Neural crest cell (in vitro differentiated cells): Measurements from ENCODE around the gene C12orf42. TPM values are rescaled to one million over a fixed set of nuclear protein-coding genes. Genes with fewer than 3 reads are reported as not detected.

ENCODE experiments used
- DNase-seq: peaks from one replicate; pipeline ENCODE4 v3.0.0; 2021; ENCODE audit warnings: low read depth, mixed read lengths, low spot score
- H3K27ac Mint-ChIP-seq: one replicate; pipeline ENCODE4 v1.8.0; 2021; ENCODE audit warnings: mild to moderate bottlenecking, mixed read lengths; ENCODE audit not compliant: unreplicated experiment
- H3K27me3 Mint-ChIP-seq: 2 replicates; pipeline ENCODE4 v1.8.0; 2021; ENCODE audit warnings: low read depth, mild to moderate bottlenecking, mixed read lengths
- H3K36me3 Mint-ChIP-seq: 2 replicates; pipeline ENCODE4 v1.8.0; 2021; ENCODE audit warnings: low read depth, mild to moderate bottlenecking, mixed read lengths
- H3K4me1 Mint-ChIP-seq: 2 replicates; pipeline ENCODE4 v1.8.0; 2021; ENCODE audit warnings: mixed read lengths
- H3K4me3 Mint-ChIP-seq: one replicate; pipeline ENCODE4 v1.8.0; 2021; ENCODE audit warnings: mild to moderate bottlenecking, mixed read lengths
- H3K9me3 Mint-ChIP-seq: 2 replicates; pipeline ENCODE4 v1.8.0; 2021; ENCODE audit warnings: mixed read lengths
- total RNA-seq: library from RNA; stranded (reverse); gene quantifications from 2 replicates; pipeline ENCODE4 v1.2.1, GENCODE V29; 2021
- TF ChIP-seq, protein P1 (sequence below): fragments of 200-600 bp; sonication (generic); conservative IDR thresholded peaks from 2 replicates; pipeline ENCODE4 v1.5.0; 2021; ENCODE audit warnings: antibody characterized with exemption, mild to moderate bottlenecking

Gene C12orf42
- total RNA-seq, 1 donor from 2014 or later, result not detected

GRCh38 chr12:103269946-103270345 lies 225.8 kb downstream of the C12orf42 start:
- TF ChIP-seq, protein P1, sequence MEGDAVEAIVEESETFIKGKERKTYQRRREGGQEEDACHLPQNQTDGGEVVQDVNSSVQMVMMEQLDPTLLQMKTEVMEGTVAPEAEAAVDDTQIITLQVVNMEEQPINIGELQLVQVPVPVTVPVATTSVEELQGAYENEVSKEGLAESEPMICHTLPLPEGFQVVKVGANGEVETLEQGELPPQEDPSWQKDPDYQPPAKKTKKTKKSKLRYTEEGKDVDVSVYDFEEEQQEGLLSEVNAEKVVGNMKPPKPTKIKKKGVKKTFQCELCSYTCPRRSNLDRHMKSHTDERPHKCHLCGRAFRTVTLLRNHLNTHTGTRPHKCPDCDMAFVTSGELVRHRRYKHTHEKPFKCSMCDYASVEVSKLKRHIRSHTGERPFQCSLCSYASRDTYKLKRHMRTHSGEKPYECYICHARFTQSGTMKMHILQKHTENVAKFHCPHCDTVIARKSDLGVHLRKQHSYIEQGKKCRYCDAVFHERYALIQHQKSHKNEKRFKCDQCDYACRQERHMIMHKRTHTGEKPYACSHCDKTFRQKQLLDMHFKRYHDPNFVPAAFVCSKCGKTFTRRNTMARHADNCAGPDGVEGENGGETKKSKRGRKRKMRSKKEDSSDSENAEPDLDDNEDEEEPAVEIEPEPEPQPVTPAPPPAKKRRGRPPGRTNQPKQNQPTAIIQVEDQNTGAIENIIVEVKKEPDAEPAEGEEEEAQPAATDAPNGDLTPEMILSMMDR, result no peak
- DNase-seq, result no peak
- H3K4me1 Mint-ChIP-seq, result peaks cover 3% of the 10 kb centered on the region
- no peaks in the 10 kb centered on the region for H3K36me3 Mint-ChIP-seq
- H3K9me3 Mint-ChIP-seq, result no peaks in the 10 kb centered on the region
- H3K4me3 Mint-ChIP-seq, result no peak overlapping the region
- H3K27ac Mint-ChIP-seq, result no peak overlapping the region
- peaks cover 47% of the 10 kb centered on the region for H3K27me3 Mint-ChIP-seq

- Mint-ChIP-seq H3K9me3 (no peaks in the 10 kb centered on the region), H3K27me3 (peaks cover 47% of the 10 kb centered on the region), H3K4me1 (peaks cover 3% of the 10 kb centered on the region), H3K36me3 (no peaks in the 10 kb centered on the region), H3K27ac (no peak overlapping the region), H3K4me3 (no peak overlapping the region)
- TF ChIP-seq, protein P1, result no peak
- no peak for DNase-seq
Measured at GRCh38 chr12:103268831-103269514, 226.8 kb downstream of the C12orf42 start.

- Mint-ChIP-seq H3K27me3 (no peaks in the 10 kb centered on the region), H3K9me3 (peaks cover 2% of the 10 kb centered on the region), H3K4me1 (no peaks in the 10 kb centered on the region), H3K27ac (no peak overlapping the region), H3K4me3 (no peak overlapping the region), H3K36me3 (no peaks in the 10 kb centered on the region)
- TF ChIP-seq, protein P1, result no peak
- no peak for DNase-seq
Measured at GRCh38 chr12:103257763-103258162, 238.0 kb downstream of the C12orf42 start.

Other genes with a start within 250 kb of the C12orf42 start
- gene STAB2, start 91.3 kb upstream of the C12orf42 start, total RNA-seq, result not detected in 2 replicates